Gastroesophageal sphincter (tissue), 4 donors: ENCODE results near the gene AMMECR1. TPM values are rescaled to one million over a fixed set of nuclear protein-coding genes. Genes with fewer than 3 reads are reported as not detected.

Experiments used
- ATAC-seq: fragments of 150-250 bp; one replicate; pipeline ENCODE4 v1.9.1; 2016; ENCODE audit warnings: mild to moderate bottlenecking, moderate library complexity
- H3K27ac ChIP-seq, 4 donors: fragments of 200-600 bp; sonication (generic) in 3 of 4; 1 replicate in 3 of 4; 2 replicates in 1 of 4; pipeline ENCODE4 v1.5.1; 2016 to 2019
- H3K27me3 ChIP-seq: fragments of 200-600 bp; sonication (generic); one replicate; pipeline ENCODE4 v1.5.1; 2019
- H3K36me3 ChIP-seq, 2 donors: fragments of 200-600 bp; sonication (generic); one replicate each; pipeline ENCODE4 v1.5.1; 2019; ENCODE audit warnings: control low read depth in 1 of 2
- H3K4me1 ChIP-seq, 3 donors: fragments of 200-600 bp; sonication (generic); 1 replicate in 2 of 3; 2 replicates in 1 of 3; pipeline ENCODE4 v1.5.1; 2016 to 2019; ENCODE audit warnings: control low read depth in 2 of 3
- H3K4me3 ChIP-seq, 2 donors: fragments of 200-600 bp; sonication (generic); one replicate each; pipeline ENCODE4 v1.5.1; 2019; ENCODE audit warnings: mild to moderate bottlenecking in 1 of 2, moderate library complexity in 1 of 2
- H3K9me3 ChIP-seq, 3 donors: fragments of 200-600 bp; sonication (generic); one replicate each; pipeline ENCODE4 v1.5.1; 2017 to 2019; ENCODE audit warnings: control low read depth in 2 of 3
- EP300 ChIP-seq: sonication (generic); formaldehyde crosslinking; IDR thresholded peaks from one replicate; pipeline ENCODE4 v1.6.1; 2017; ENCODE audit warnings: antibody characterized with exemption, mild to moderate bottlenecking
- POLR2A ChIP-seq, 2 donors: fragments of 450-650 bp; IDR thresholded peaks; one replicate each; pipeline ENCODE4 v1.6.1; 2017; ENCODE audit warnings: antibody characterized with exemption in 2 of 2, mild to moderate bottlenecking in 2 of 2, moderate library complexity in 1 of 2
- POLR2AphosphoS5 ChIP-seq: sonication (generic); formaldehyde crosslinking; IDR thresholded peaks from one replicate; pipeline ENCODE4 v1.6.1; 2017; ENCODE audit warnings: antibody characterized with exemption
- WGBS, 2 donors: methylation state at CpG; one replicate each; pipeline ENCODE4 v1.1.5; 2018; ENCODE audit warnings: low coverage in 1 of 2; 5-methylcytosine and 5-hydroxymethylcytosine counted together
- total RNA-seq, 4 donors: library from RNA; depleted of rRNA; stranded (reverse); fragments of >200 nt; gene quantifications; one replicate each; pipeline ENCODE4 v1.1.0, GENCODE V29; 2016
- TF ChIP-seq, protein P1 (sequence below), 4 experiments: fragments of 200-600 bp in 2 of 4; fragments of 450-650 bp in 2 of 4; sonication (generic) in 1 of 4; IDR thresholded peaks; one replicate each; pipeline ENCODE4 v1.5.1; 2017 to 2019; ENCODE audit warnings: antibody characterized with exemption in 4 of 4, mild to moderate bottlenecking in 2 of 4, moderate library complexity in 2 of 4

AMMECR1 gene
- total RNA-seq, 4 donors from 2014 or later = 2.6 to 6.8 (median 3.6) TPM

- WGBS, 2 donors = 92 to 100% methylated on average over 1 of the region's 1 CpG
- peaks cover 0 to 6% (median 0%) of the 10 kb centered on the region in 3 donors for H3K4me1 ChIP-seq
- H3K4me3 ChIP-seq = no peak overlapping the region
- no peaks in the 10 kb centered on the region for H3K27me3 ChIP-seq
- ATAC-seq = no peak
- no peak overlapping the region for H3K27ac ChIP-seq
- no peaks in the 10 kb centered on the region for H3K9me3 ChIP-seq
- TF ChIP-seq POLR2A (IDR thresholded peaks at IDR 0.05) (no peak), POLR2AphosphoS5 (no peak), EP300 (no peak)
- TF ChIP-seq, protein P1, sequence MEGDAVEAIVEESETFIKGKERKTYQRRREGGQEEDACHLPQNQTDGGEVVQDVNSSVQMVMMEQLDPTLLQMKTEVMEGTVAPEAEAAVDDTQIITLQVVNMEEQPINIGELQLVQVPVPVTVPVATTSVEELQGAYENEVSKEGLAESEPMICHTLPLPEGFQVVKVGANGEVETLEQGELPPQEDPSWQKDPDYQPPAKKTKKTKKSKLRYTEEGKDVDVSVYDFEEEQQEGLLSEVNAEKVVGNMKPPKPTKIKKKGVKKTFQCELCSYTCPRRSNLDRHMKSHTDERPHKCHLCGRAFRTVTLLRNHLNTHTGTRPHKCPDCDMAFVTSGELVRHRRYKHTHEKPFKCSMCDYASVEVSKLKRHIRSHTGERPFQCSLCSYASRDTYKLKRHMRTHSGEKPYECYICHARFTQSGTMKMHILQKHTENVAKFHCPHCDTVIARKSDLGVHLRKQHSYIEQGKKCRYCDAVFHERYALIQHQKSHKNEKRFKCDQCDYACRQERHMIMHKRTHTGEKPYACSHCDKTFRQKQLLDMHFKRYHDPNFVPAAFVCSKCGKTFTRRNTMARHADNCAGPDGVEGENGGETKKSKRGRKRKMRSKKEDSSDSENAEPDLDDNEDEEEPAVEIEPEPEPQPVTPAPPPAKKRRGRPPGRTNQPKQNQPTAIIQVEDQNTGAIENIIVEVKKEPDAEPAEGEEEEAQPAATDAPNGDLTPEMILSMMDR (IDR thresholded peaks at IDR 0.05) = no peak
- no peaks in the 10 kb centered on the region for H3K36me3 ChIP-seq
Observed at GRCh38 chrX:110311437-110312230, 6.3 kb downstream of the AMMECR1 start.

DNA sequence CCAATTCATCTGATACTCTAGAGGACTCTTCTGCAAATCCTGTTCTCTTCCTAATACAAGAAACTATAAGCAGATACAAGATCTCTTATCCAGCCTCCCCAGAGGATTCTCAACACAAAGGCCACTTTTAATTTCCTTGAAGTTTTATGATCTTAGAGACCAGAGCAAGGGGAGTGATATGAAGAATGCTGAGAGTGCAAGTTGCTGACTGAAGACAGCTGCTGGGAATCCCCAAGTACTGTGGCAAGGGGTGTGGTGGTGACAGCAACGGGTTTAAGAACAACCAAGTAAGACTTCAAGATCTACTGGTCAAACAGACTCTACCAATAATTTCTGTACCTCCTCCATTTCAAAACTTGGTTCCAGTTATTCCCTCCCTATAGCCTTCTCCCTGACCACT lies 7.0 kb downstream of the AMMECR1 start:
- Histone ChIP-seq H3K4me1 (peaks cover 0 to under 1% (median 0%) of the 10 kb centered on the region in 3 donors), H3K9me3 (no peaks in the 10 kb centered on the region), H3K4me3 (no peak overlapping the region), H3K36me3 (no peaks in the 10 kb centered on the region), H3K27ac (no peak overlapping the region), H3K27me3 (no peaks in the 10 kb centered on the region)
- TF ChIP-seq POLR2A (IDR thresholded peaks at IDR 0.05) = no peak
- TF ChIP-seq POLR2AphosphoS5 = no peak
- no peak for TF ChIP-seq EP300
- TF ChIP-seq, protein P1 (IDR thresholded peaks at IDR 0.05) = no peak
- 20% methylated on average over 1 of the region's 1 CpG; no CpG with 5 or more reads in 1 of the 2 donors for WGBS, 2 donors
- ATAC-seq = no peak

DNA sequence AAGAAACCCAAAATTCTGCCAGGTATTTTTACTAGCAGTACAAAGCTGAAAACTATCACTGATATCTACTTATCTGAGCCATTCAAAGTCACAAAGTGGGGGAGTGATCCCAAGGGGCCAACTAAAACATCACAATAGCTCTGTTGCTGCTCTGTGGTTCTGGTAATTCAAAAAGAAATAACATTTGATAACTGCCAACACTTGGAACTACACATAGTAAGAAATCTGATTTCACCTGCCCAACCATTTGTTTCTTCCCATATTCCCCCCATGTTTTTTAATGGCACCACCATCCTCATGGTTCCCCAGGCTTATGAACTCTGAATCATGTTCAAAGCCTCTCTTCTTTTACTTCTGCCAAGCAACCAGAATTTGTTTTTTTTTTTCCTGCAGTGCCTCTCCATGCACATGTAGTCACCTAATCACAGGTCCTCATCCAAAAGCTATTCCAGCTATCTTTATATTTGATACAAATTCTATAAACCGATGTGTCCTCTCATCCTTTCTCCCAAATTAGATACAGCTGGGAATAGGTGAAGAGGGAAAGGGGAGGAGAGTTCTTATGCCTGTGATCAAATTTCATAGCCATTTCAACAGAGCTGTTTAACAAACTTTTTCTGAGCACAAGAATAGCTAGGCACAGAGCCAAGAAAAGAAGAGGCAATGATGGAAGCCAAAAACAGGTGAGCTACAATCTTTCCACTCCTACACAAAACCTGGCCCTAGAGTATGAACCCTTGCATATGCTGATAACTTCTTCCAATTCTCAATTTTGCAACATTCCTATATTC lies 7.7 kb downstream of the AMMECR1 start:
- ATAC-seq = no peak
- no peaks in the 10 kb centered on the region for H3K4me1 ChIP-seq
- H3K36me3 ChIP-seq = no peaks in the 10 kb centered on the region
- H3K9me3 ChIP-seq = no peaks in the 10 kb centered on the region
- no peak overlapping the region for H3K4me3 ChIP-seq
- H3K27ac ChIP-seq = no peak overlapping the region
- no peak for TF ChIP-seq EP300
- no peak for TF ChIP-seq POLR2A (IDR thresholded peaks at IDR 0.05)
- no peaks in the 10 kb centered on the region for H3K27me3 ChIP-seq
- WGBS, 2 donors = 50 to 57% methylated on average over 1 of the region's 1 CpG

DNA sequence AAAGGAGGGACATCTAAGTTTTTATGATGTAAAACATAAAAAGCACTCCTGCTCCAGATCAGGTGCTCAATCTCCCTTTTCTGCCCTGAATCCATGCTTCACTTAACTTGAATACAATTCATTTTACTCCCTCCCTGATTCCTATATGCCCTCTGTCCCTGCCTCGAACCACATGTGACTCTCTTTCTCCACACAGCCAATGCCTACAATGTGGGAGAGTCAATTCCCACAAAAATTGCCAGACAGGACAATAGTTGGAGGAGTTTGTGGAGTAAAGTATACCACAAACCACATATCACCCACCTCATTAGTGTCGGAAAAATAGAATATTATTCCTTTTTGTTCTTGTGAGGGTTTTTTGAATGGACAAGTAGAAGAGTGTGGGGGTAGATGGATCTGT lies 9.7 kb downstream of the AMMECR1 start:
- Histone ChIP-seq H3K4me3 (no peak overlapping the region), H3K27ac (no peak overlapping the region), H3K9me3 (no peaks in the 10 kb centered on the region), H3K4me1 (no peaks in the 10 kb centered on the region), H3K36me3 (no peaks in the 10 kb centered on the region), H3K27me3 (no peaks in the 10 kb centered on the region)
- TF ChIP-seq, protein P1 (IDR thresholded peaks at IDR 0.05) = no peak
- TF ChIP-seq EP300 = no peak
- no peak for TF ChIP-seq POLR2AphosphoS5
- no peak for TF ChIP-seq POLR2A (IDR thresholded peaks at IDR 0.05)
- WGBS, 2 donors = 88 to 89% methylated on average over 1 to 2 of the region's 2 CpGs
- no peak for ATAC-seq

DNA sequence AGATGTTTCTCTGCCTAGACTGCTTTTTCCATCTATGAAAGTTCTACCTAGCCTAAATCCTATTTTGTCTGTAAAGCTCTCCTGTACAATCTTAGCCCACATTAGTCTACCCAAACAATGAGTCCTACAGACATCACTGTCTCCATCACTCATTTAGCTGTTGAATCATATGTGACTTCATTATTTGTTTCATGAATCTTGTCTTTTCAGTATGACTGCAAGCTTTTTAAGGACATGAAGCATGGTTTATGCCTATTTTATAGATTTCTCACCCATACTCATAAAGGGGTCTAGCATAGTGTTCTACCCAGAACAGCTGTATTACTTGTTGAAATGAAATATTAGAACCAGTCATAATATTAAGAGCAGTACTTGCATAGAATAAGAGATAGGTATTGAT lies 13.0 kb downstream of the AMMECR1 start:
- H3K27me3 ChIP-seq = no peaks in the 10 kb centered on the region
- H3K27ac ChIP-seq = no peak overlapping the region
- no peaks in the 10 kb centered on the region for H3K4me1 ChIP-seq
- no peak for ATAC-seq
- TF ChIP-seq EP300 (no peak), POLR2A (IDR thresholded peaks at IDR 0.05) (no peak), POLR2AphosphoS5 (no peak)
- TF ChIP-seq, protein P1 (IDR thresholded peaks at IDR 0.05) = no peak
- no peaks in the 10 kb centered on the region for H3K36me3 ChIP-seq
- no peaks in the 10 kb centered on the region for H3K9me3 ChIP-seq
- H3K4me3 ChIP-seq = no peak overlapping the region
